ENCODE data around the gene TSPO2.
A peak's percentile ranks its signal among the peaks of the same experiment; 100 is the strongest.

The TSPO2 gene

DNA sequence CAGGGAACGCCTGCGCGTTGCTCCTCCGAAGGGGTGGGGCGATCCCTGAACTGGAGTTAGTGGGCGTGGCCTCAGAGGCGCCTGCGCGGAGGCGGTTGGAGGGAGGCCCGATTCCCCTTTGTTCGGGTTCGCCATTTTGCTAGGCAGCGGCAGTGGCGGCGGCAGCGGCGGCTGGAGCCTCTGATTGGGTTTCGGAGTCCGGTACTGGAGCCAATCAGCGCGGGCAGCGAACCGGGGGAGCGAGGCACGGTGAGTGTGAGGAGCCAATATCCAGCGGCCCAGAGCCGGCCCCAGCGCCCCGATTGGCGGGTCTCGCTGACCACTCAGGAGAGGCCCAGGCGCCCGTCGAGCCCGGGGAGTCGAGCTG lies 30.6 kb downstream of the TSPO2 start, which contains the start of gene NFYA:
TSS of gene NFYA (plus strand) at position 139 of the 367 bp plus-strand sequence. CDS start 6,116 bp downstream, outside the sequence.
- Histone ChIP-seq H3K36me3 (ENCODE audit: control insufficient read depth in 5 of 5, insufficient read depth in 5 of 5, low read length in 5 of 5) (peaks cover 4 to 13% (median 11%) of the 10 kb centered on the region in 5 donors), H3K27ac (ENCODE audit: low read depth, low read length) (peak within 1 kb of the TSS; percentile 100), H3K4me3 (ENCODE audit: low read depth in 1 of 5, low read length in 5 of 5) (peak within 1 kb of the TSS; percentile 88 to 94 (median 89)), H3K27me3 (ENCODE audit: control insufficient read depth in 5 of 5, insufficient read depth in 4 of 5, low read length in 5 of 5) (no peaks in the 10 kb centered on the region), H3K9ac (ENCODE audit: low read length in 5 of 5) (peak within 1 kb of the TSS; percentile 89 to 100 (median 97)), H3K9me3 (ENCODE audit: control insufficient read depth in 5 of 5, low read length in 5 of 5) (no peaks in the 10 kb centered on the region), H3K4me1 (ENCODE audit: control insufficient read depth in 5 of 5, insufficient read depth in 5 of 5, low read length in 5 of 5) (peaks cover 6 to 32% (median 20%) of the 10 kb centered on the region in 5 donors)

DNA sequence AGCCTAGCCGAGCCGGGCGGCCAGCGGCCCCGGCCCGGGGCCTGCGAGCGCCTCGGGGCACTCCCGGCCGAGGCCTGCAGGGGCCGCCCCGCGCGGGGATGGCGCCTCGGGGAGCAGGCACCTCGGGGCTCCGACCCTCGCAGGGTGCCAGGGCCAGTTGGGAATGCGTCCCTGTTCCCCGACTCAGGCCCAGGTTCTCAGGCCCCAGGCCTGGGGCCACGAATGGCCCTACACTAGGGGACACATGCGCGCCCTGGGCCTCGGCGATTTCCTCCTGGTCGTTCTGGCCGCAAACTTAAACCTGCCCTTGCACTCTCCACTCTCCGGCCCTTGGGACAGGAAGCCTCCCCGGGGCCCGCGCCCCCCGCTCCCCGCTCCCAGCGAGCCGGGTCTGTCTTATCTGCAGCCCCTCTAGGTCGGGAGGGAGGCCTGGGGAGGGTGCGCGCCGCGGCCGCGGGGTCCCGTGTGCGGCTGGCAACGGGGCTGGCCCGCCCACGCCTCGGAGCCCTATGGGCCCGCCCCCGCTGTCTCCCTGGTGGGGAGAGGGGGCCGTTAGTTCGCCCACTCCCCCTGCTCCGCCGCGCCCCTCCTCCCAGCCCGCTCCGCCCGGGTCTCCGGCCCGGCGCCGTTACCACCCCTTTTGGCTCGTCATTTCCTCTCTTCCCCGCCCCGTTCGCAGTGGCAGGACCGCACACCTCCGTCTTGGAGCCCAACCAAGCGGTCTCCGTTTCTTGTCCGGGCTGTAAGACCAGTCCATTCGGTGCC lies 31.1 kb downstream of the TSPO2 start:
- Histone ChIP-seq H3K4me1 (ENCODE audit: control insufficient read depth in 5 of 5, insufficient read depth in 5 of 5, low read length in 5 of 5) (peaks cover 6 to 32% (median 20%) of the 10 kb centered on the region in 5 donors), H3K27me3 (ENCODE audit: control insufficient read depth in 5 of 5, insufficient read depth in 4 of 5, low read length in 5 of 5) (no peaks in the 10 kb centered on the region), H3K9me3 (ENCODE audit: control insufficient read depth in 5 of 5, low read length in 5 of 5) (no peaks in the 10 kb centered on the region), H3K9ac (ENCODE audit: low read length in 5 of 5) (peak overlapping the region; percentile 56 to 100 (median 97)), H3K36me3 (ENCODE audit: control insufficient read depth in 5 of 5, insufficient read depth in 5 of 5, low read length in 5 of 5) (peaks cover 3 to 8% (median 6%) of the 10 kb centered on the region in 5 donors), H3K27ac (ENCODE audit: low read depth, low read length) (peak overlapping the region; percentile 100), H3K4me3 (ENCODE audit: low read depth in 1 of 5, low read length in 5 of 5) (peak overlapping the region; percentile 71 to 94 (median 88))

DNA sequence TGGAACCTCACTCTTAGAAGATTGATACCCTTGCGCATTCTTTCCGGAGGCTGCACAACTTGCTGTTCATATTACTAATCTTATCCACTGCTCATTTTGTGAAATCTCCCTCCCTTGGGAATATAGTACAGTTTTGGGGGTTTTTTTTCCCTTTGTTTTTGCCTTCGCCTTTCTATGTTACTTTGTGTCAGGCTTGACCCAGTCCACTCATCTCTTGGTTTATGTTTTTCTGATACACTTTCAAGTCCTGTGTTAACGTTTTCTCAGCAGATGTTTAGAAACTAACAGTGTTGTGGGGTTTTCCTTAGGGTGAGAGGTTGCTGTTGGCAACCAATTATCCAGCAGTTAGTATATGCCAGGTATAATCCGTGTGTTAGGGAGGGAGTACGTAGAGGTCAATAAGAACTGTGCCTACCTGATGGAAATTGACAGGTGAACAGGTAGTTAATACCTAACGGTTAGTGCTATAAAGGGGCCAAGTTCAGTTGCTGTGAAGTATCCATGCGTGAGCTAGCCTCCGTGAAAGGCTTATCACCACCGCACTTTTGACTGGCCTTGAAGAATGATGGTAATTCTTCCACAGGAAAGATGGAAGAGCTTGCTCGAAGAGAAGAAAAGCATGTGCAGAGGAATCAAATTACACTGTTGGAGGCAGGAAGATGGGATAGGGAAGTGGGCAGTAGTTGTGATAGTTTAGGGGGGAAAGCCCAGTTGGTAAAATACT lies 31.9 kb downstream of the TSPO2 start:
- Histone ChIP-seq H3K27ac (ENCODE audit: low read depth, low read length) (peak overlapping the region; percentile 100), H3K9ac (ENCODE audit: low read length in 5 of 5) (peak overlapping the region; percentile 51 to 100 (median 97)), H3K4me1 (ENCODE audit: control insufficient read depth in 5 of 5, insufficient read depth in 5 of 5, low read length in 5 of 5) (peaks cover 6 to 32% (median 20%) of the 10 kb centered on the region in 5 donors), H3K4me3 (ENCODE audit: low read depth in 1 of 5, low read length in 5 of 5) (peak overlapping the region; percentile 71 to 94 (median 88)), H3K9me3 (ENCODE audit: control insufficient read depth in 5 of 5, low read length in 5 of 5) (no peaks in the 10 kb centered on the region), H3K27me3 (ENCODE audit: control insufficient read depth in 5 of 5, insufficient read depth in 4 of 5, low read length in 5 of 5) (no peaks in the 10 kb centered on the region), H3K36me3 (ENCODE audit: control insufficient read depth in 5 of 5, insufficient read depth in 5 of 5, low read length in 5 of 5) (peaks cover 2 to 11% (median 7%) of the 10 kb centered on the region in 5 donors)

GRCh38 chr6:41074692-41075436 lies 32.6 kb downstream of the TSPO2 start:
- peak overlapping the region; percentile 100 for H3K27ac ChIP-seq (ENCODE audit: low read depth, low read length)
- no peaks in the 10 kb centered on the region for H3K9me3 ChIP-seq (ENCODE audit: control insufficient read depth in 5 of 5, low read length in 5 of 5)
- H3K4me1 ChIP-seq (ENCODE audit: control insufficient read depth in 5 of 5, insufficient read depth in 5 of 5, low read length in 5 of 5) = peaks cover 6 to 32% (median 20%) of the 10 kb centered on the region in 5 donors
- peak overlapping the region; percentile 12 to 100 (median 96) for H3K9ac ChIP-seq (ENCODE audit: low read length in 5 of 5)
- H3K27me3 ChIP-seq (ENCODE audit: control insufficient read depth in 5 of 5, insufficient read depth in 4 of 5, low read length in 5 of 5) = no peaks in the 10 kb centered on the region
- peaks cover 5 to 10% (median 9%) of the 10 kb centered on the region in 5 donors for H3K36me3 ChIP-seq (ENCODE audit: control insufficient read depth in 5 of 5, insufficient read depth in 5 of 5, low read length in 5 of 5)
- peak overlapping the region in 4 of 5 donors; percentile 71 to 94 (median 84) for H3K4me3 ChIP-seq (ENCODE audit: low read depth in 1 of 5, low read length in 5 of 5)

- Histone ChIP-seq H3K36me3 (ENCODE audit: control insufficient read depth in 5 of 5, insufficient read depth in 5 of 5, low read length in 5 of 5) (peaks cover 12 to 21% (median 16%) of the 10 kb centered on the region in 5 donors), H3K9me3 (ENCODE audit: control insufficient read depth in 5 of 5, low read length in 5 of 5) (no peaks in the 10 kb centered on the region), H3K4me1 (ENCODE audit: control insufficient read depth in 5 of 5, insufficient read depth in 5 of 5, low read length in 5 of 5) (peaks cover 6 to 26% (median 21%) of the 10 kb centered on the region in 5 donors), H3K27ac (ENCODE audit: low read depth, low read length) (peak overlapping the region; percentile 100), H3K4me3 (ENCODE audit: low read depth in 1 of 5, low read length in 5 of 5) (no peak overlapping the region), H3K9ac (ENCODE audit: low read length in 5 of 5) (no peak overlapping the region), H3K27me3 (ENCODE audit: control insufficient read depth in 5 of 5, insufficient read depth in 4 of 5, low read length in 5 of 5) (no peaks in the 10 kb centered on the region)
Observed at GRCh38 chr6:41075651-41076626, 33.7 kb downstream of the TSPO2 start.

- peaks cover 6 to 22% (median 18%) of the 10 kb centered on the region in 5 donors for H3K4me1 ChIP-seq (ENCODE audit: control insufficient read depth in 5 of 5, insufficient read depth in 5 of 5, low read length in 5 of 5)
- H3K9me3 ChIP-seq (ENCODE audit: control insufficient read depth in 5 of 5, low read length in 5 of 5) = no peaks in the 10 kb centered on the region
- H3K9ac ChIP-seq (ENCODE audit: low read length in 5 of 5) = no peak overlapping the region
Observed at GRCh38 chr6:41077536-41077935, 35.3 kb downstream of the TSPO2 start.

GRCh38 chr6:41078101-41078500 lies 35.8 kb downstream of the TSPO2 start:
- Histone ChIP-seq H3K4me1 (ENCODE audit: control insufficient read depth in 5 of 5, insufficient read depth in 5 of 5, low read length in 5 of 5) (peaks cover 6 to 22% (median 18%) of the 10 kb centered on the region in 5 donors), H3K9me3 (ENCODE audit: control insufficient read depth in 5 of 5, low read length in 5 of 5) (no peaks in the 10 kb centered on the region), H3K9ac (ENCODE audit: low read length in 5 of 5) (no peak overlapping the region), H3K36me3 (ENCODE audit: control insufficient read depth in 5 of 5, insufficient read depth in 5 of 5, low read length in 5 of 5) (peaks cover 20 to 27% (median 23%) of the 10 kb centered on the region in 5 donors), H3K27me3 (ENCODE audit: control insufficient read depth in 5 of 5, insufficient read depth in 4 of 5, low read length in 5 of 5) (no peaks in the 10 kb centered on the region), H3K27ac (ENCODE audit: low read depth, low read length) (no peak overlapping the region), H3K4me3 (ENCODE audit: low read depth in 1 of 5, low read length in 5 of 5) (no peak overlapping the region)

More at GRCh38 chr6:41077536-41077935, 35.3 kb downstream of the TSPO2 start:
- Histone ChIP-seq H3K36me3 (ENCODE audit: control insufficient read depth in 5 of 5, insufficient read depth in 5 of 5, low read length in 5 of 5) (peaks cover 17 to 27% (median 22%) of the 10 kb centered on the region in 5 donors), H3K27ac (ENCODE audit: low read depth, low read length) (no peak overlapping the region), H3K27me3 (ENCODE audit: control insufficient read depth in 5 of 5, insufficient read depth in 4 of 5, low read length in 5 of 5) (no peaks in the 10 kb centered on the region), H3K4me3 (ENCODE audit: low read depth in 1 of 5, low read length in 5 of 5) (no peak overlapping the region)

DNA sequence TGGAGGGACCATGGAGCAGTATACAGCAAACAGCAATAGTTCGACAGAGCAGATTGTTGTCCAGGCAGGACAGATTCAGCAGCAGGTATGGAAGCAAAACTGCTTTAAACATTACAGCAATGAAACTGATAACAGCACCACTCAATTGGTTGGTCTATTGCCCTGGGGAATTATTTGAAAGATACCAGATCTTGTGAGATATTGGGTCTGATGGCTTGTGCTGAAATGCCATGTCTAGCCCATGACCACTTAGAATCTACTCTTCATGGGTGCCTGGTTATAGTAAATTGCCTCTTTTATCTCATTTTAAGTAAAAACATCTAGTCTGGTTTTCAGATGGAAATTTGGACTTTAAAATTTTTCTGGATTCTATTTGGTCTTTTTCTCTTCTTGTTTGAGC lies 36.8 kb downstream of the TSPO2 start:
- Histone ChIP-seq H3K36me3 (ENCODE audit: control insufficient read depth in 5 of 5, insufficient read depth in 5 of 5, low read length in 5 of 5) (peaks cover 25 to 36% (median 32%) of the 10 kb centered on the region in 5 donors), H3K4me3 (ENCODE audit: low read depth in 1 of 5, low read length in 5 of 5) (no peak overlapping the region), H3K4me1 (ENCODE audit: control insufficient read depth in 5 of 5, insufficient read depth in 5 of 5, low read length in 5 of 5) (peaks cover 6 to 20% (median 17%) of the 10 kb centered on the region in 5 donors), H3K9me3 (ENCODE audit: control insufficient read depth in 5 of 5, low read length in 5 of 5) (no peaks in the 10 kb centered on the region), H3K9ac (ENCODE audit: low read length in 5 of 5) (no peak overlapping the region), H3K27me3 (ENCODE audit: control insufficient read depth in 5 of 5, insufficient read depth in 4 of 5, low read length in 5 of 5) (no peaks in the 10 kb centered on the region), H3K27ac (ENCODE audit: low read depth, low read length) (no peak overlapping the region)

- Histone ChIP-seq H3K4me1 (ENCODE audit: control insufficient read depth in 5 of 5, insufficient read depth in 5 of 5, low read length in 5 of 5) (peaks cover 0 to 7% (median 5%) of the 10 kb centered on the region in 5 donors), H3K4me3 (ENCODE audit: low read depth in 1 of 5, low read length in 5 of 5) (no peak overlapping the region), H3K27me3 (ENCODE audit: control insufficient read depth in 5 of 5, insufficient read depth in 4 of 5, low read length in 5 of 5) (no peaks in the 10 kb centered on the region), H3K9me3 (ENCODE audit: control insufficient read depth in 5 of 5, low read length in 5 of 5) (no peaks in the 10 kb centered on the region), H3K9ac (ENCODE audit: low read length in 5 of 5) (peak overlapping the region in 1 of 5 donors; percentile 3), H3K36me3 (ENCODE audit: control insufficient read depth in 5 of 5, insufficient read depth in 5 of 5, low read length in 5 of 5) (peaks cover 33 to 51% (median 42%) of the 10 kb centered on the region in 5 donors), H3K27ac (ENCODE audit: low read depth, low read length) (no peak overlapping the region)
Observed at GRCh38 chr6:41080621-41081020, 38.4 kb downstream of the TSPO2 start.
